Keratinocyte (primary cell): ENCODE measurements around the gene CTDSPL2. TPM values are rescaled to one million over a fixed set of nuclear protein-coding genes. Genes with fewer than 3 reads are reported as not detected.

ENCODE experiments used
- DNase-seq: peaks from one replicate; pipeline ENCODE4 v3.0.0-alpha.2; 2011; ENCODE audit warnings: low read depth, missing footprints, low spot score
- FAIRE-seq: peaks from 2 replicates; lab custom pipeline; 2011; peaks lifted over from hg19 to GRCh38; lab: Jason Lieb, UNC
- H2AFZ ChIP-seq: 2 replicates; pipeline ENCODE4 v1.6.0; 2012; ENCODE audit warnings: low read length, control low read depth, inconsistent platforms; ENCODE audit not compliant: control insufficient read depth
- H3K27ac ChIP-seq: 2 replicates; pipeline ENCODE4 v1.5.1; 2011; ENCODE audit warnings: low read length; ENCODE audit not compliant: control insufficient read depth, insufficient read depth
- H3K27me3 ChIP-seq: 3 replicates; pipeline ENCODE4 v1.6.0; 2011; ENCODE audit warnings: low read length; ENCODE audit not compliant: control insufficient read depth, insufficient read depth; ENCODE audit errors: extremely low read depth
- H3K36me3 ChIP-seq, 2 experiments: 2 replicates in 1 of 2; 3 replicates in 1 of 2; pipeline ENCODE4 v1.5.1; 2011; ENCODE audit warnings: low read length in 2 of 2, mild to moderate bottlenecking in 1 of 2; ENCODE audit not compliant: control insufficient read depth in 2 of 2, insufficient read depth in 2 of 2; ENCODE audit errors: extremely low read depth in 1 of 2
- H3K4me1 ChIP-seq: 3 replicates; pipeline ENCODE4 v1.5.1; 2011; ENCODE audit warnings: low read length; ENCODE audit not compliant: control insufficient read depth, insufficient read depth; ENCODE audit errors: extremely low read depth
- H3K4me2 ChIP-seq: 3 replicates; pipeline ENCODE4 v1.6.0; 2011; ENCODE audit warnings: low read depth, low read length; ENCODE audit not compliant: control insufficient read depth, insufficient read depth; ENCODE audit errors: extremely low read depth
- H3K4me3 ChIP-seq, 3 experiments: fragments of 200-600 bp in 1 of 3; sonication (generic) in 1 of 3; 2 replicates in 2 of 3; 3 replicates in 1 of 3; pipeline ENCODE4 v1.5.1; 2011 to 2016; ENCODE audit warnings: low read length in 3 of 3, mild to moderate bottlenecking in 3 of 3, control low read depth in 2 of 3, inconsistent platforms in 1 of 3, low read depth in 1 of 3, mixed read lengths in 1 of 3, mixed run types in 1 of 3, moderate library complexity in 1 of 3; ENCODE audit not compliant: control insufficient read depth in 2 of 3, insufficient read depth in 2 of 3; ENCODE audit errors: extremely low read depth in 1 of 3
- H3K79me2 ChIP-seq: 2 replicates; pipeline ENCODE4 v1.6.0; 2012; ENCODE audit warnings: low read length; ENCODE audit not compliant: control insufficient read depth, insufficient read depth
- H3K9ac ChIP-seq: 3 replicates; pipeline ENCODE4 v1.6.0; 2011; ENCODE audit warnings: low read length; ENCODE audit not compliant: control insufficient read depth, insufficient read depth; ENCODE audit errors: extremely low read depth
- H3K9me1 ChIP-seq: 3 replicates; pipeline ENCODE4 v1.6.0; 2011; ENCODE audit warnings: low read length; ENCODE audit not compliant: control insufficient read depth, insufficient read depth; ENCODE audit errors: extremely low read depth
- H3K9me3 ChIP-seq: 2 replicates; pipeline ENCODE4 v1.5.1; 2012; ENCODE audit warnings: low read depth, low read length; ENCODE audit not compliant: control insufficient read depth
- H4K20me1 ChIP-seq: 3 replicates; pipeline ENCODE4 v1.6.0; 2011; ENCODE audit warnings: low read length; ENCODE audit not compliant: control insufficient read depth, insufficient read depth; ENCODE audit errors: extremely low read depth
- CTCF ChIP-seq, 3 experiments: IDR thresholded peaks in 1 of 3; conservative IDR thresholded peaks in 1 of 3; optimal IDR thresholded peaks in 1 of 3; 2 replicates in 2 of 3; 3 replicates in 1 of 3; pipeline versions ENCODE3 to v1.5.1; 2011; ENCODE audit warnings: low read length in 3 of 3, mild to moderate bottlenecking in 3 of 3, moderate library complexity in 2 of 3, control low read depth in 1 of 3, inconsistent platforms in 1 of 3; ENCODE audit not compliant: insufficient read depth in 2 of 3; ENCODE audit errors: extremely low read depth in 1 of 3
- EZH2 ChIP-seq: IDR thresholded peaks from one replicate; pipeline ENCODE4 v1.6.1; 2012; ENCODE audit warnings: inconsistent platforms, mild to moderate bottlenecking, low read length, moderate library complexity
- dilution Hi-C: fragments of 300-500 bp; cut with MboI; formaldehyde crosslinking; loops from one replicate; pipeline ENCODE4 v1.7.0; 2020; ENCODE audit warnings: low sequenced_read_pairs; ENCODE audit not compliant: extremely low pct_ligation_motif_present
- polyA plus RNA-seq, 5 experiments: library from polyadenylated mRNA; depleted of rRNA in 3 of 5; stranded (reverse) in 3 of 5; stranded (forward) in 1 of 5; unstranded in 1 of 5; fragments of >200 nt; gene quantifications; 1 replicate in 1 of 5; 2 replicates in 3 of 5; 3 replicates in 1 of 5; pipeline versions ENCODE4 v1.2.1 to v1.2.3, GENCODE V29; 2011 to 2012; ENCODE audit warnings: missing spikeins in 2 of 5, low read depth in 1 of 5, low replicate concordance in 1 of 5

The CTDSPL2 gene
- polyA plus RNA-seq, 1 donor (not counting 4 experiments of a cell fraction or from before 2014, with no cell fraction given): 19.2 TPM

- H3K79me2 ChIP-seq: peaks cover 29% of the 10 kb centered on the region
- no peaks in the 10 kb centered on the region for H4K20me1 ChIP-seq
- H3K9me3 ChIP-seq: no peaks in the 10 kb centered on the region
- H3K36me3 ChIP-seq: peaks cover 0 to 3% of the 10 kb centered on the region in 2 experiments
- no peak overlapping the region for H3K27ac ChIP-seq
- DNase-seq (no peak), FAIRE-seq (no peak)
- H3K9me1 ChIP-seq: no peaks in the 10 kb centered on the region
- H3K9ac ChIP-seq: no peak overlapping the region
- dilution Hi-C loops: no loop called here
- no peaks in the 10 kb centered on the region for H3K4me1 ChIP-seq
- H2AFZ ChIP-seq: no peak overlapping the region
- no peak for TF ChIP-seq EZH2
- H3K4me2 ChIP-seq: no peak overlapping the region
- no peak overlapping the region for H3K4me3 ChIP-seq
- no peaks in the 10 kb centered on the region for H3K27me3 ChIP-seq
These were observed 31.0 kb downstream of the CTDSPL2 start for GRCh38 chr15:44458429-44458828.

- TF ChIP-seq EZH2 (no peak), CTCF (optimal IDR thresholded peaks at IDR 0.05 in 1 of 3, IDR thresholded peaks at IDR 0.05 in 1 of 3, conservative IDR thresholded peaks at IDR 0.05 in 1 of 3; ENCODE audit: extremely low read depth in 1 of 3, insufficient read depth in 2 of 3, low read length in 3 of 3) (no peak)
These were observed 41.4 kb downstream of the CTDSPL2 start for GRCh38 chr15:44468709-44469385.

More at GRCh38 chr15:44468709-44469385, 41.4 kb downstream of the CTDSPL2 start:
- FAIRE-seq (no peak), DNase-seq (peak; percentile 23)
- Histone ChIP-seq H3K27ac (peak overlapping the region; percentile 86), H3K4me3 (no peak overlapping the region), H3K4me1 (peaks cover 9% of the 10 kb centered on the region), H3K9me1 (no peaks in the 10 kb centered on the region), H4K20me1 (no peaks in the 10 kb centered on the region), H3K79me2 (peaks cover 12% of the 10 kb centered on the region), H3K9ac (peak overlapping the region; percentile 33), H3K27me3 (no peaks in the 10 kb centered on the region), H2AFZ (no peak overlapping the region), H3K36me3 (no peaks in the 10 kb centered on the region), H3K4me2 (no peak overlapping the region), H3K9me3 (no peaks in the 10 kb centered on the region)
- dilution Hi-C loops: no loop called here
